ENCODE data around the gene RAB23.

RAB23 gene

DNA sequence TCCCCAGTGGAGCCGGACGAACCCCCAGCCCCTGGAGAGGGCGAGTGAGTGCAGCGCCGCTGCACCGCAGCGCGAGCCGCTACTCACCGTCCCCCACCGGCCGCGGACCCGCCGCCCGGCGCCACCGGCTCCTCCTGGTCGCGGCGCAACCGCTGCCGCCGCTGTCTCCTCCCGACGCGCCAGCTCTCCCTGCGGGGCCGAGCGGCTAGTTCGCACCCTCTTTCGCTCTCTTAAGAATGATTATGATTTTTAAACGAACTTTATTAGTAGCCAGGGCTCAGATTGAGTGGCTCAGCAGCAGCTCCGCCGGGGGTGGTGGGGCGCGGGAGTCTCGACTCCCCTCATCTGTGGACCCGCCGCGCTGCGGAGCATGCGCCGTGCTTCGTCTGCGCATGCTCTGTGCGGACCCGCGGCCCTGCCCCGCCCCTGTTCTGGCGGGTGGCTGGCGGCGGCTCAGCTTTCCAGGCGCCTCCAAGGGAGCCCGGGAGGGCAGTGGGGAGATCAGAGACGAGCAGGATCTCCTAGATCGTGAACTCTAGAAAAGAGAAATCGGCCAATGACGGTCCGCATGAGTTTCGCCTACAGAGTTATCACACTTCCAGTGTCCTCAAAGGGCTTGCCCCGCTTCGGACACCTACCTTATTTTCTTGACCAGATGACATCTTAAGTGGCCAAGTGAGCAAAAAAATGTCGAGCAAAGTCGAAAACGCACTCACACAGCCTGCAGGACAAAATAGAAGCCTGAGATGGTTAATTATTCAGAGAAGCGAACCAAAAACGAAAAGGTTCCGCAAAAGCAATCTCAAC is at the start of gene RAB23:
Gene RAB23, minus strand, starts transcription at position 372 of the 807 bp plus-strand sequence. CDS start 11,927 bp downstream, outside the sequence.
- peak in 57 of 58 donors; percentile 17 to 91 (median 76) for DNase-seq

DNA sequence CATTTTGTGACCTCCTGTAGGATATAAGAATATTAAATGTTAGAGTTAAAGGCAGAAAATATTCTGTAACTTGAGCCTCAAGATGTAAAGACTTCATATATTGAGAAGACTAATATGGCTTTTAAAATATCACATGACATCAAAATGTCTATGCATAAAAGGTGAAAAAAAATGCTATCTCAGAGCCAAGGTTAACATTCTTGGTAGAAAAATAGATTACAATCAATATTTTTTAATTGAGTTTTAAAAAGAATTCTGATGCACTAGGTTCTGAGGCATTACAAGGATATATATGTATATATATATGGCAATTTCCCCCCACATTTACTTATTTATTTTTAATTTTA is 46.2 kb upstream of the RAB23 start:
- DNase-seq, result no peak

GRCh38 chr6:57267586-57268293 is 45.6 kb upstream of the RAB23 start:
- DNase-seq, result no peak

DNA sequence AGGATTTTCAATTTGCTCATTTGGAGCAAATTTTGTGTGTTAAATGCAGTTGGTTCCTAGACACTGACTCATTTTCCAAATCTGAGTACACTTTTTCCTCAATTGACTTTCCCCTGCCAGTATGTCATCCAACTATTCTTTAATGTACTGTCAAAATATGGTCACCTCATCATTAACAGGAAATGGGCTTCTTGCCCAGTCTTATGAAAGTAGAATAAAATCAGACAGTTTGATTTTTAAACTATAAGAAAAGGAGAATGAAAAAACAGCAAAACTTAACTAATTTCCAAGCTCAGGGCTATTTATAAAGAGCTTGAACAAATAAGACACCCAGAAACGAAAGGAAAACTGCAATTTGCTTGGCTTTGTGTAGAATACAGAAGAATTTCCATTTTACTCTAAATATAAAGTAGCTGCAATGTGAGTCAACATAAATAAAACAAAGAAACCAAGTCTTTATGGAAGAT is 43.7 kb upstream of the RAB23 start:
- DNase-seq, result no peak

GRCh38 chr6:57263739-57264138 is 41.6 kb upstream of the RAB23 start:
- DNase-seq, result no peak

DNA sequence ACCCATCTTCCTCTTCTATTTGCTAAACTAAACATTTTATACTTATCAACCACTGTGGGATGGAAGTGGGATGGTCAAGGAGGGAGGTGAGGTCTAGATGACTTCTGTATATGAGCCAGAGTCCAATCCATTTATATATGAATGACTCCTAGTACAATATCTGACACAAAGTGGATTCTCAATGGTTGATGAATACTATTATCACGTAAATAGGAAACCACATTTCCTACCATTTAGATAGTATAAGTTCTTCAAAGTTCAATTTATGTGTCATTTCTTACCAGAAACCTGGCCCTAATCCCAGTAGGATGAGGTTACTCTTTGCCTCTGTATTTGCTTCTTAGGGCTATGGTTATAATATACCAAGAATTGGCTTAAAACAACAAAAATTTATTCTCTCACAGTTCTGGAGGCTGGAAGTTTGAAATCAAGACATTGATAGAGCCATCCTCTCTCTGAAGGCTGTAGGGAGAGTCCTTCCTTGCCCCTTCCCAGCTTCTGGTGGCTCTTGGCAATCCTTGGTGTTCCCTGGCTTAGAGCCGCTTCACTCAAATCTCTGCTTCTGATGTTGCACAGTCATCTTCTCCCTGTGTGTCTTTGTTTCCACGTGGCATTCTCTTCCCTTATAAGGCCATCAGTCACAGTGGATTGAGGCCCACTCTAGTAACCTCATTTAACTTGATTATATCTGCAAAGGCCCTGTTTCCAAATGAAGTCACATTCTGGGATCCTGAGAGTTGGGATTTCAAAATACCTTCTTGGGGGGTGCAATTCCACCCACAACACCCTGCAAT is 41.0 kb upstream of the RAB23 start:
- no peak for DNase-seq

DNA sequence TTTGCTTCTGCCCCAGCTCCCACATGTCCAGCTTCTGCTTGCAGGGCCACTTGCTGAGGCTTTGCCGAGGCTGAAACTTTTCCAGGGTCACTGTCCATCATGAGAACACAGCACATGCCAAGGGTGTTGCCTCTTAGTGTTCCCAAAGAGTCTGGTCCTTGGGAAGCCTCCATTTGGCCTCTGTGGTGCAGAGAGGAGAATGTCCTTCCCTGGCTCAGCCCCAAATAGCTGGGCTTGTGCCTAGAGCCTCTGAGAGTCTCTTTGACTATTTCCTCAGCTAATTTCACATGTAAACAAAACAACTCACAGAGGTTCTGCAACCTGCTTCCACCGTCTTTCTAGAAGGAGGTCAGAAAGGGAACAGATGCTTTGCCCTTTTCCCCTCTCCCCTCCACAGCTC is 40.4 kb upstream of the RAB23 start:
- DNase-seq, result peak in 22 of 58 donors; percentile 3 to 56 (median 16)

DNA sequence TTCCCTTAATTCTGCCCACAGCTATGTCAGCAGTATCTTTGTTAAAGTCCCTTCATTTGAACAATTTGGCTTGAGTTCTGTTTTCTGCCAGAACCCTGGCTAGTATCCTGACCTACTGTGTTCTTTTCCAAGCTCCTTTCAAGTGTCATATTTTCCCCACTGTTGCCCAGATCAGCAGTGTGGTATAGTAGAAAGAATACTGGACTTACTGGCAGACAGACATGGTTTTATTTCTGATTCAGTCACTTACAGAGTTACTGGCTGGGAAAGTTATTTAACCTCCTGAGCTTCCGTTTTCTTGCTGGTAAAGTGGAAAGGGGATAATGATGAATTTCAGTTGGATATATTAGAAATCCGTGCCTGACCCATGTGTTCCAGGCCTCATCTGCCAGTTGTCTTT is 39.8 kb upstream of the RAB23 start:
- DNase-seq, result peak in 2 of 58 donors; percentile 5 to 25

GRCh38 chr6:57259064-57259463 is 37.0 kb upstream of the RAB23 start:
- DNase-seq, result no peak

DNA sequence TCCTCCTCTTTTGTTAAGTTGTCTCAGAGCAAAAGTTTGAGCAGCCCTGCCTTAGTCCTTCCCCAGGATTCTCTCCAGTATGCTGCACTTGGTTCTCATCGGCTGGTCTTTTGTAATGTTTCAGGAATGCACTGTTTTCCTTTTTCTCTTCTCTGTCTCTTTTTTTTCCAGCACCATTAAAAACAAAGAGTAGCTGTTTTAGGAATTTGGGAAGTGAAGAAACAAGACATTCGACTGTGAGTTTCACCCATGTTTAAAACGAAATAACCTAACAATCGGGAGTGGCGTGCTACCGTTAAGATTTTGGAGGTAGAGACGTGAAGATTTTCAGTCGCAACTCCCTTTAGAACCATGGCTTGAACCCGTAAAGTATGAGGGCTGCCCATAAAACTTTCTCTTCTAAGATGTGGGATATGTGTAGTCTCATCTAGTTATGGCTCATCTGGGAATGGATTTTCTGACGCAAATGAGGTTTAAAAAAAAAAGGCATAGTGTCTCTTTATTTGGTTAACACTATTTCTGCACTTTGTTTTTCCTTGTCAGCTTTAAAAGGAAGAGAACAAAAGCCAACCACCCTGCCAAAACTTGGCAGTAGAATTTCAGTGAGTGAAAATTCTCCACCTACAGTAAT is 35.9 kb upstream of the RAB23 start:
- DNase-seq, result no peak

- DNase-seq, result no peak
Observed at GRCh38 chr6:57256541-57256940, 34.4 kb upstream of the RAB23 start.

GRCh38 chr6:57255451-57256169 is 33.5 kb upstream of the RAB23 start:
- no peak for DNase-seq

- no peak for DNase-seq
Observed at GRCh38 chr6:57254055-57254717, 32.1 kb upstream of the RAB23 start.

DNA sequence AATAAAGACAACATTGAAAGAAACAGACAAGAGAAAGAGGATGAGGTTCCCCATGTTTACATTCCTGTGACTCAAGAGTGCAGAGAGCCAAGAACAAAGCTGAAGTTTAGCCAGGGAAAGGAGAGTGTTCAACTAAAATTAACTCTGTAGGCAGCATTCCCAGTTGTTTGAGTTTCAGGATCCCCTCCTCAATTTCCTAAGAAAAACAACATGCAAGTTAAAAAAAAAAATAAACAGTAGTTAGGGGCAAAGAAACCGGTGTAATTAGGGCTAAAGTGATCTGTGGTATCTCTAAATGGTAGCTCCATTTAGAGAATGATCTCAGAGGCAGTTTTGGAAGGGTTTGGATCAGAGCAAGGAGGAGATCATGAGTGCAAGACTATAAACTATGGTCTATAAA is 30.9 kb upstream of the RAB23 start:
- DNase-seq, result no peak

- DNase-seq, result no peak
Observed at GRCh38 chr6:57252137-57252536, 30.0 kb upstream of the RAB23 start.

- DNase-seq, result no peak
Observed at GRCh38 chr6:57250348-57250747, 28.2 kb upstream of the RAB23 start.

DNA sequence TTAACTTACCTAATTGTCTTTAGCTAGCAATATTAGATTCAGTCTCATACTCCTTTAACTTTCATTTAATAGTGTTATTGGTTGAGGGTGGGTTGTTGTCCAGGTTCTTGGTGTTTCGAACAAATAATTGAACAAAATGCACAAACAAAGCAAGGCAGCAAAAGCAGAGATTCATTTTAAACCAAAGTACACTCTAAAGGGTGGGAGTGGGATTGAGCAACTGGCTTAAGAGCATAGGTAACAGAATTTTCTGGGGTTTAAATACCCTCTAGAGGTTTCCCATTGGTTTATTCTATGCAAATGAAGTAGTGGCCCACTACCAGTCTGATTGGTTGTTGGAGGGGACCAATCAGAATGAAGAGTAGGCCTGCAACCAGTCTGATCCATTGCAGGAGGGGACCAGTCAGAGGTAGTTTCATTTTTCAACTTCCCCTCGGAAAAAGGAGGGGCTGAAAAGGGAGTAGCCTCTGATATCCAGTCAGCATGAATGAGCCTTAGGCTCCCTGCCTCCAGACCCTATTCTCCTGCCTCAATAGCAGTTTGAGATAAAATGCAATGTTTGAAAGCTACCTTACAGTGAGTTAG is 26.3 kb upstream of the RAB23 start:
- no peak for DNase-seq

GRCh38 chr6:57247603-57248002 is 25.5 kb upstream of the RAB23 start:
- DNase-seq, result no peak

DNA sequence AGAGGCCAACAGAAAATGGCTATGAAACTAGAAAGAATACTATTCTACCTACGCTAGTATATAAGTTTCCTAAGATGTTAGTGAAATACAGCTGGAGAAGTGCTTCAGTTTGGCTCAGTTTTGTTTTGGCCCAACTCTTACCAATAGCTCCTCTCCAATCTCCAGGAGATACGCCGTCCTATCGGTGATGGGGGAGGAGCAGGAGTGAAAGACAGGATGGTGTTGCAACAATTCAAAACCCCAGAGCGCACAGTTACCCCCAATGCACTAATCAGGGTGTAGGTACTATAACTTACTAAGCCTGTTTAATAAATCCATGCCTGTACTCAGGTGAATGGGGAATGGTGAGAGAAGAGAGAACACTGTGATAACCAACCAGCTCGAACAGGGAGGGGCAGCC is 24.2 kb upstream of the RAB23 start:
- DNase-seq, result no peak

DNA sequence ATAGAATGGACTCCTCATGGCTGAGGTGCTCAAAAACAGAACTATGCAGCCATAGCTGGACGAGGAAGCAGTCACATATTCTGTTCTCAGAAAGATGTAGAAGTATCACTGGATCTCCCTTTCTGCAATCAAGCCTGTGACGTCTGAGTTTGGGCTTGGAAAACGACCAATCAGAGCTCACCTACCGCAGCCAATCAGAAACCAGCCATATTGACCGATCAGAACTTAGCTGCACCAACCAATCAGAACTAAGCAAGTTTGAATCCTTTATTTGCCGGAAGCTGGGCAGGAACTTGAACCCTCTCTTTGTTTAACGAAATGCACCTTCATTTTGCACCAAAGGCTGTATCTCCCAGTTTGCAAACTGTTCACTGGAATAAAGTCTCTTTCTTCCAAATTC is 21.8 kb upstream of the RAB23 start:
- no peak for DNase-seq

Measured in anterior cingulate cortex (tissue), 58 donors.